NCI-H2107 (cell line): ENCODE measurements around the gene AFF3.
"Not testable (repeated sequence)": the region's sequence is repeated elsewhere in the genome, so short reads cannot be mapped to it uniquely, and the experiment has no call there.

Experiments used
- DNase-seq: peaks from one replicate; lab custom pipeline; 2025; lab: John Stamatoyannopoulos, UW

AFF3 gene

GRCh38 chr2:99784282-99784681, 358.1 kb downstream of the AFF3 start:
- DNase-seq, result no peak

- DNase-seq, result no peak
Measured at GRCh38 chr2:99780276-99780675, 362.1 kb downstream of the AFF3 start.

GRCh38 chr2:99779276-99779675, 363.1 kb downstream of the AFF3 start:
- DNase-seq, result no peak

GRCh38 chr2:99777656-99778290, 364.6 kb downstream of the AFF3 start:
- no peak for DNase-seq

- no peak for DNase-seq
Measured at GRCh38 chr2:99776906-99777646, 365.3 kb downstream of the AFF3 start.

GRCh38 chr2:99776206-99776905, 366.0 kb downstream of the AFF3 start:
- no peak for DNase-seq

- DNase-seq, result no peak
Measured at GRCh38 chr2:99775585-99775984, 366.8 kb downstream of the AFF3 start.

GRCh38 chr2:99773642-99774041, 368.7 kb downstream of the AFF3 start:
- DNase-seq, result not testable (repeated sequence)

- no peak for DNase-seq
Measured at GRCh38 chr2:99772591-99773331, 369.6 kb downstream of the AFF3 start.

GRCh38 chr2:99771681-99772333, 370.6 kb downstream of the AFF3 start:
- DNase-seq, result no peak

- DNase-seq, result no peak
Measured at GRCh38 chr2:99770876-99771275, 371.5 kb downstream of the AFF3 start.

GRCh38 chr2:99765731-99766318, 376.6 kb downstream of the AFF3 start:
- no peak for DNase-seq

GRCh38 chr2:99763764-99764163, 378.6 kb downstream of the AFF3 start:
- DNase-seq, result no peak

- no peak for DNase-seq
Measured at GRCh38 chr2:99762714-99763113, 379.7 kb downstream of the AFF3 start.

GRCh38 chr2:99757611-99758114, 384.7 kb downstream of the AFF3 start:
- no peak for DNase-seq

GRCh38 chr2:99756059-99756458, 386.3 kb downstream of the AFF3 start:
- DNase-seq, result no peak

- DNase-seq, result no peak
Measured at GRCh38 chr2:99754210-99754609, 388.2 kb downstream of the AFF3 start.

- no peak for DNase-seq
Measured at GRCh38 chr2:99753505-99753904, 388.9 kb downstream of the AFF3 start.

GRCh38 chr2:99748344-99748743, 394.0 kb downstream of the AFF3 start:
- no peak for DNase-seq

GRCh38 chr2:99747842-99748241, 394.5 kb downstream of the AFF3 start:
- DNase-seq, result no peak

- no peak for DNase-seq
Measured at GRCh38 chr2:99743146-99743545, 399.2 kb downstream of the AFF3 start.
